ENCODE results near the gene MC3R. TPM values are rescaled to one million over a fixed set of nuclear protein-coding genes. Genes with fewer than 3 reads are reported as not detected.

The MC3R gene
- total and polyA plus RNA-seq, 4 donors, result not detected

DNA sequence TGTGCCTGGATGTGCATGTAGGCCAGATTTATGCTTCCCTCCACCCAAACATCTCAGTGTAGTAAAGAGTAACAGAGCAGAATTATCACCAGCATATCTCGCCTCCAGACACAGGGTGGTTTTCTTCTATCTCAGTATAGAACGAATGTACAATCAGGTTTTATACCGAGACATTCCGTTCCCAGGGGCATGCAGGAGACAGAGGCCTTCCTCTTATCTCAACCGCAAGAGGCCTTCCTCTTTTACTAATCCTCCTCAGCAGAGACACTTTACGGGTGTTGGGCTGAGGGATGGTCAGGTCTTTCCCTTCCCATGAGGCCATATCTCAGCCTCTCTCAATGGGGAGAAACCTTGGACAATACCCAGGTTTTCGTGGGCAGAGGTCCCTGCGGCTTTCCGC lies 36.4 kb upstream of the MC3R start:
- Histone ChIP-seq H3K4me1 (ENCODE audit: control insufficient read depth in 4 of 4, insufficient read depth in 4 of 4, low read length in 3 of 4) (no peaks in the 10 kb centered on the region), H3K4me3 (ENCODE audit: low read depth in 1 of 3, low read length in 3 of 3) (no peak overlapping the region), H3K27ac (ENCODE audit: low read depth in 1 of 2, low read length in 2 of 2) (no peak overlapping the region), H3K9me3 (ENCODE audit: control insufficient read depth in 4 of 4, low read length in 3 of 4) (no peaks in the 10 kb centered on the region), H3K27me3 (ENCODE audit: control insufficient read depth in 4 of 4, insufficient read depth in 4 of 4, low read length in 3 of 4) (peaks cover 0 to 4% (median 0%) of the 10 kb centered on the region in 4 donors), H3K9ac (ENCODE audit: low read depth in 1 of 2, low read length in 2 of 2) (no peak overlapping the region), H3K36me3 (ENCODE audit: control insufficient read depth in 4 of 4, insufficient read depth in 3 of 4, low read depth in 1 of 4, low read length in 3 of 4) (no peaks in the 10 kb centered on the region)
- no peak for DNase-seq (ENCODE audit: low spot score)
- TF ChIP-seq YY1 (IDR thresholded peaks at IDR 0.05) (no peak), SP1 (IDR thresholded peaks at IDR 0.05) (no peak), REST (IDR thresholded peaks at IDR 0.05) (no peak), GABPA (IDR thresholded peaks at IDR 0.05 in 1 of 2, conservative IDR thresholded peaks at IDR 0.05 in 1 of 2) (no peak), TAF1 (conservative IDR thresholded peaks at IDR 0.05) (no peak), ZBTB33 (IDR thresholded peaks at IDR 0.05) (no peak), RXRA (IDR thresholded peaks at IDR 0.05) (no peak), EGR1 (IDR thresholded peaks at IDR 0.05; ENCODE audit: low read depth in 2 of 2) (no peak), HNF4G (IDR thresholded peaks at IDR 0.05) (no peak), JUND (IDR thresholded peaks at IDR 0.05) (no peak), FOXA1 (IDR thresholded peaks at IDR 0.05) (no peak), HNF4A (conservative IDR thresholded peaks at IDR 0.05) (no peak)
- TF ChIP-seq, protein P1, sequence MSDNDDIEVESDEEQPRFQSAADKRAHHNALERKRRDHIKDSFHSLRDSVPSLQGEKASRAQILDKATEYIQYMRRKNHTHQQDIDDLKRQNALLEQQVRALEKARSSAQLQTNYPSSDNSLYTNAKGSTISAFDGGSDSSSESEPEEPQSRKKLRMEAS (IDR thresholded peaks at IDR 0.05), result no peak
- WGBS, result 69% methylated on average over 9 of the region's 9 CpGs

DNA sequence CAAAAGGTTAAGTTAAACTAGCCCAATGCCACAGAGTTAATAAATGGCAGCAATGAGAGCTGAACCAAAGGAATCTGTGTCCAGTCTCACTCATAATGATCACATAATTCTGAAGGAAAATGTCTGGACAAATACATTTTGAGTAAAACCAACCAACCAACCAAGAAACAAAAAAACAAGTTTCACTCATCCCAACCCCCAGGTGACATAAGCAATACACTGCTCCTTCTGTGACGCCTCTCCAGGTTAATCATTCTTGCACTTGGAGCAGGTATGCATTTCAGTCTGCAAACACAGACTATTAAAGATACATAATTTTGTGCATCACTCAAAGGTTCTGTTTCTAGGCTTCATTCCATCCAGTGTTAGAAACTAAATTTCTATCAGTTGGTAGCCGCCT lies 35.2 kb upstream of the MC3R start:
- no peak overlapping the region for H3K27ac ChIP-seq (ENCODE audit: low read depth in 1 of 2, low read length in 2 of 2)
- 70% methylated on average over 2 of the region's 2 CpGs for WGBS
- DNase-seq (ENCODE audit: low spot score), result no peak
- TF ChIP-seq RAD21 (IDR thresholded peaks at IDR 0.05) (no peak), HNF4G (IDR thresholded peaks at IDR 0.05) (no peak), ATF3 (IDR thresholded peaks at IDR 0.05) (no peak), CTCF (IDR thresholded peaks at IDR 0.05; ENCODE audit: low read depth, low read length, missing input control) (no peak), TAF1 (conservative IDR thresholded peaks at IDR 0.05) (no peak), FOXA2 (IDR thresholded peaks at IDR 0.05) (no peak), RXRA (IDR thresholded peaks at IDR 0.05) (no peak), REST (IDR thresholded peaks at IDR 0.05) (no peak), JUND (IDR thresholded peaks at IDR 0.05) (no peak), ZBTB33 (IDR thresholded peaks at IDR 0.05) (no peak), HNF4A (conservative IDR thresholded peaks at IDR 0.05) (no peak), EGR1 (IDR thresholded peaks at IDR 0.05; ENCODE audit: low read depth in 2 of 2) (no peak), NR2F2 (IDR thresholded peaks at IDR 0.05) (no peak), FOXA1 (IDR thresholded peaks at IDR 0.05) (no peak), GABPA (IDR thresholded peaks at IDR 0.05 in 1 of 2, conservative IDR thresholded peaks at IDR 0.05 in 1 of 2) (no peak)
- TF ChIP-seq, protein P1 (IDR thresholded peaks at IDR 0.05), result no peak

More for the DNA sequence above, 35.2 kb upstream of the MC3R start:
- H3K4me1 ChIP-seq (ENCODE audit: control insufficient read depth in 4 of 4, insufficient read depth in 4 of 4, low read length in 3 of 4), result no peaks in the 10 kb centered on the region
- no peak overlapping the region for H3K9ac ChIP-seq (ENCODE audit: low read depth in 1 of 2, low read length in 2 of 2)
- no peak overlapping the region for H3K4me3 ChIP-seq (ENCODE audit: low read depth in 1 of 3, low read length in 3 of 3)
- no peaks in the 10 kb centered on the region for H3K9me3 ChIP-seq (ENCODE audit: control insufficient read depth in 4 of 4, low read length in 3 of 4)
- H3K27me3 ChIP-seq (ENCODE audit: control insufficient read depth in 4 of 4, insufficient read depth in 4 of 4, low read length in 3 of 4), result peaks cover 0 to 7% (median 0%) of the 10 kb centered on the region in 4 donors
- H3K36me3 ChIP-seq (ENCODE audit: control insufficient read depth in 4 of 4, insufficient read depth in 3 of 4, low read depth in 1 of 4, low read length in 3 of 4), result no peaks in the 10 kb centered on the region
